Astrocyte of the cerebellum (primary cell): Measurements from ENCODE around the gene FUT2.
"Not testable (repeated sequence)": the region's sequence is repeated elsewhere in the genome, so short reads cannot be mapped to it uniquely, and the experiment has no call there.

Source experiments
- DNase-seq: peaks from one replicate; pipeline ENCODE4 v3.0.0-alpha.2; 2011; ENCODE audit warnings: low read depth
- H3K4me3 ChIP-seq: 2 replicates; pipeline ENCODE4 v1.5.1; 2011; ENCODE audit warnings: mild to moderate bottlenecking, low read depth, low read length, moderate library complexity
- CTCF ChIP-seq: IDR thresholded peaks from 2 replicates; pipeline ENCODE4 v1.5.1; 2012; ENCODE audit warnings: low read length, low read depth, moderate library complexity, mild to moderate bottlenecking; ENCODE audit errors: missing control alignments
- in situ Hi-C: cut with HindIII; loops from 2 replicates; pipeline ENCODE4 v1.10.0; 2017; ENCODE audit warnings: low sequenced_read_pairs

The FUT2 gene

DNA sequence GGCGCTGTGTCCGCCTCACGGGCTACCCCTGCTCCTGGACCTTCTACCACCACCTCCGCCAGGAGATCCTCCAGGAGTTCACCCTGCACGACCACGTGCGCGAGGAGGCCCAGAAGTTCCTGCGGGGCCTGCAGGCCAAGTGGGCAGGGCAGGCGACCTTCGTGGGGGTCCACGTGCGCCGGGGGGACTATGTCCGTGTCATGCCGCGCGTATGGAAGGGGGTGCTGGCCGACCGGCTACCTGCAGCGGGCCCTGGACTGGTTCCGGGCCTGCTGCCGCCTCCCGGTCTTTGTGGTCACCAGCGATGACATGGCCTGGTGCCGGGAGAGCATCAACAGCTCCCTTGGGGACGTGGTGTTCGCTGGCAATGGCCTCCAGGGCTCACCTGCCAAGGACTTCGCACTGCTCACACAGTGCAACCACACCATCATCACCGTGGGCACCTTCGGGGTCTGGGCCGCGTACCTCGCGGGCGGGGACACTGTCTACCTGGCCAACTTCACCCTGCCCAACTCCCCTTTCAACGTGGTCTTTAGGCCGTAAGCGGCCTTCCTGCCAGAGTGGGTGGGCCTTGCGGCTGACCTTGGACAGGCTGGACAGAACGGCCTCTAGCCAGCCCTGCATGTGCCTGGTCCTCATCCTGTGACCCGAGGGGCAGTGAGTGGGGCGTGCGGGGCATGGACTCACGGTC, 15.2 kb upstream of the FUT2 start:
- DNase-seq, result no peak
- in situ Hi-C loops, result no loop called here
- H3K4me3 ChIP-seq, result no peak overlapping the region
- no peak for TF ChIP-seq CTCF

GRCh38 chr19:48681127-48681470, 14.7 kb upstream of the FUT2 start:
- H3K4me3 ChIP-seq, result no peak overlapping the region
- in situ Hi-C loops, result no loop called here
- no peak for TF ChIP-seq CTCF
- DNase-seq, result peak; percentile 55

- peak overlapping the region; percentile 12 for H3K4me3 ChIP-seq
- no peak for TF ChIP-seq CTCF
- DNase-seq, result no peak
- in situ Hi-C loops, result no loop called here
Observed at GRCh38 chr19:48683349-48683748, 12.4 kb upstream of the FUT2 start.

GRCh38 chr19:48685583-48685982, 10.2 kb upstream of the FUT2 start:
- in situ Hi-C loops, result no loop called here
- TF ChIP-seq CTCF, result no peak
- no peak overlapping the region for H3K4me3 ChIP-seq
- DNase-seq, result no peak

GRCh38 chr19:48686088-48686487, 9.7 kb upstream of the FUT2 start:
- TF ChIP-seq CTCF, result no peak
- in situ Hi-C loops, result no loop called here
- DNase-seq, result no peak
- H3K4me3 ChIP-seq, result no peak overlapping the region

- H3K4me3 ChIP-seq, in situ Hi-C loops, DNase-seq: not testable (repeated sequence)
Observed at GRCh38 chr19:48686637-48687036, 9.1 kb upstream of the FUT2 start.

GRCh38 chr19:48687776-48688175, 8.0 kb upstream of the FUT2 start:
- no peak overlapping the region for H3K4me3 ChIP-seq
- no peak for DNase-seq
- TF ChIP-seq CTCF, result no peak
- in situ Hi-C loops, result no loop called here
